ENCODE results near the gene CLDN10.

DNA sequence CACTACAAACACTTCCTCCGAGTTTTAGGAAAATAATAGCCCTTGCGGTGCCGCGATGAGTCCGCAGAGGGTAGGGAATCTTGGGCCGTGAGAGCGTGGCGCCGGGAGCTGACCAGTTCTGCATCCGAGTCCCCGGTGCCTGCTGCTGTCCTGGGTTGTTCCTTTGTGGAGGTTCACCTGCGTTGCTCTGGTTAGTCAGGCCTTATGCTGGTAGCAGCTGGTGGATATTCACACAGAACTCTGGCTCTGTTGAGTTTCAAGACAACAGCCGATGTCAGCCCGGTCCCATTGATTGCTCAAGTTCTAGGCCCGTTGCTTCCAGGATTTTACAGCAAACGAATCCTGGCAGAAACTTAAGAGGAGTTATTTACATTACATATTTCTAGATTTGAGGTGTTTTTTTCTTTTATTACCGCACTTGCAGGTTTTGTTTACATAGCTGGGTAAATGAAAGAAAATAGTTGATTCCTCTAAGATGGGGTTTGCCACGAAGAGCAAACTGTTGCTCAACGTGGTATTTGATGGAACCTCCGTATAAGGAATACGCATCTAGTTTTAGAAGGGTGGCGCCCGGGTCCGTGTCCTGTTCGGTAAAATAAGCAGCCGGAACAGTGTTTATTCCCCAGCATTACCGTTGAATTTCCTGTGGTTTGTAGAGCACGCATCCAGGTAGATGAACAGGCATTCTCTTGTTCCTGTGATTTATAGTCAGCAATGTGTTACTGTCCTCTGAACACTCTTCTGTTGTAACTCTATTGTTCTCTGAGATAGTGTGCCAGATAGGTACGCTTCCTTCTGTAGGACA is 1.3 kb downstream of the CLDN10 start:
- TF ChIP-seq POLR2A (IDR thresholded peaks at IDR 0.05) (no peak), EP300 (IDR thresholded peaks at IDR 0.05) (no peak)
- TF ChIP-seq, protein P1, sequence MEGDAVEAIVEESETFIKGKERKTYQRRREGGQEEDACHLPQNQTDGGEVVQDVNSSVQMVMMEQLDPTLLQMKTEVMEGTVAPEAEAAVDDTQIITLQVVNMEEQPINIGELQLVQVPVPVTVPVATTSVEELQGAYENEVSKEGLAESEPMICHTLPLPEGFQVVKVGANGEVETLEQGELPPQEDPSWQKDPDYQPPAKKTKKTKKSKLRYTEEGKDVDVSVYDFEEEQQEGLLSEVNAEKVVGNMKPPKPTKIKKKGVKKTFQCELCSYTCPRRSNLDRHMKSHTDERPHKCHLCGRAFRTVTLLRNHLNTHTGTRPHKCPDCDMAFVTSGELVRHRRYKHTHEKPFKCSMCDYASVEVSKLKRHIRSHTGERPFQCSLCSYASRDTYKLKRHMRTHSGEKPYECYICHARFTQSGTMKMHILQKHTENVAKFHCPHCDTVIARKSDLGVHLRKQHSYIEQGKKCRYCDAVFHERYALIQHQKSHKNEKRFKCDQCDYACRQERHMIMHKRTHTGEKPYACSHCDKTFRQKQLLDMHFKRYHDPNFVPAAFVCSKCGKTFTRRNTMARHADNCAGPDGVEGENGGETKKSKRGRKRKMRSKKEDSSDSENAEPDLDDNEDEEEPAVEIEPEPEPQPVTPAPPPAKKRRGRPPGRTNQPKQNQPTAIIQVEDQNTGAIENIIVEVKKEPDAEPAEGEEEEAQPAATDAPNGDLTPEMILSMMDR (IDR thresholded peaks at IDR 0.05) = no peak

Measured in stomach (tissue), 4 donors.